M059J (cell line): ENCODE data around the gene CFAP298. TPM values are rescaled to one million over a fixed set of nuclear protein-coding genes. Genes with fewer than 3 reads are reported as not detected.
"Not testable (repeated sequence)": the region's sequence is repeated elsewhere in the genome, so short reads cannot be mapped to it uniquely, and the experiment has no call there.

ENCODE experiments used
- DNase-seq: peaks from one replicate; pipeline ENCODE4 v3.0.0-alpha.2; 2012; ENCODE audit warnings: low read depth
- total RNA-seq: library from RNA; depleted of rRNA; stranded (reverse); fragments of >200 nt; shearing (Covaris generic); gene quantifications from 2 replicates; pipeline ENCODE4 v1.2.3, GENCODE V29; 2014; rRNA removed

The CFAP298 gene
- total RNA-seq, 1 experiment from 2014 or later = 75.3 TPM

DNA sequence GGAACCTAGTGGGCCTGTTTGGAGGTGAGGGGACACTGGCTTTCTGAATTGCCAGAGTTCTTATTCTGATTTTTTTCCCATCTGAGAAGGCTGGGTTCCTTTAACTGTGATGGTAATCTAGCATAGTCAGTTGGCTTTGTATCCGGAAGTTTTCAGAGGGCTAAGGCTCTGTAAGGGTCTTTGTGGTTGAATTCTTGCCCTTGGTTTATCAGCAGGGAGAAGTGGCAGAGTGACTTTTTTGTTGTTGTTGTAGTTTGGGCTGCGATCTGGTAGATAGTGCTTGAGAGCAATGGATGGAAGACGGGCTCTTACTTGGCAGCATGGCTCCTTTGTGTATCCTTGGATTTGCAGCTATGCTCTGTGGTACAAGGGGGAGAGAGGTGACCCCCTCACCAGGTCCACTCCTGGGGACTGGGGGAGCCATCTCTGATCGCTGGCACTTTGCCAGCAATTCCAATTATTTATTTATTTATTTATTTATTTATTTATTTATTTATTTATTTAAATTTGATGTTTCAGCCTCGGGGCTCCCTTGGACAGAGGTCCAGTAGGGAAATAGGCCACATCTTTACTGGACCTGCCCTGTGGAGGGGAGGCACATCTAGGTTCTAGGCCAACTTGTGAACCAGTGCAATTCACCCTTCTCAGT lies 45.3 kb downstream of the CFAP298 start:
- DNase-seq = no peak

DNA sequence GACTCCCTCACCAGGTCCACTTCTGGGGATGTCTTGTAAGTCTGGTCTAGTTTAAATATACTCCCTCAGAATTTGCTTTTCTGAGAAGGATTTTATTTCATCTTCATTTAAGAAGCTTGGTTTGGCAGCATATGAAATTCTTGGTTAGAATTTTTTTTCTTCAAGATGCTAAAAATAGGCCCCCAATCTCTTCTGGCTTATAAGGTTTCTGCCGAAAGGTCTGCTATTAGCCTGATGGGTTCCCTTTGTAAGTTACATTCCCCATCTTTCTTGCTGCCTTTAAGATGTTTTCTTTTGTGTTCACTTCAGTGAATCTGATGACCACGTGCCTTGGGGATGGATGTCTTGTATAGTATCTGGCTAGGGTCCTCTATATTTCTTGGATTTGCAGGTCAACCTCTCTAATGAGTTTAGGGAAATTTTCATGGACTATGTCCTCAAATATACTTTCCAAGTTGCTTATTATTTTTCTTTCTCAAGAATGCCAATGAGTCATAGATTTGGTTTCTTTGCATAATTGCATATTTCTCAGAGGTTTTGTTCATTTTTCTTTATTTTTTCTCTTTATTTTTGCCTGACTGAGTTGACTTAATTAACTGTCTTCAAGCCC lies 46.2 kb downstream of the CFAP298 start:
- peak; percentile 49 for DNase-seq

DNA sequence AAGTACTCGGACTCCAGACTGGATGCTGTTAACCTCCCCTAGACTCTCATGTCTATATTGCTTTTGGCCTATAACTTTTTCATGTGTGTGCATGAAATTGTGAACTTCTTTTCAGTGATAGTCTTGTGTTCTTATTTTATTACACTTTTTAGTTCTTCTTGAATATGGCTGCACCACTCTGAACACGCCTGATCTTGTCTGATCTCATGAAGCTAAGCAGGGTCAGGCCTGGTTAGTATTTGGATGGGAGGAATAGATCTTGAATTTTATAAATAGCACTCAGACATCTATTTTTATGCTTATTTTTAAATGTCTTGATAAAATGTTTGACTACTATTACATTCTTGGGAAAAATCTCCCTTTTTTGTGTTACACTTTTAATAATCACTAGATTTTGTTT lies 49.3 kb downstream of the CFAP298 start:
- no peak for DNase-seq

DNA sequence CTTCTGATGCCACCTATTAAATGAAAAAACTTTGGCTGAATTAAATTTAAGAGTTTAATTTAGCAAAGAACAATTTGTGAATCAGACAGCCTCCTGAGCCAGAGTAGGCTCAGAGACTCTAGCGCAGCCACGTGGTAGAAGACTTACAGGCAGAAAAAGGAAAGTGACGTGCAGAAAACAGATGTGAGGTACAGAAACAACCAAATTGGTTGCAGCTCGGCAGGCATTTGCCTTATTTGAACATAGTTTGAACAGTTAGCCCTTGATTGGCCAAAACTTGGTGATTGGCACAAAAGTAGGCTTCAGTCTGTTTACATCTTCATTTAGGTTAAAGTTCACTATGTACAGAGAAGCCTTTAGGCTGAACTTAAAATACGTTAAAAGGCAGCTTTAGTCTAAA lies 49.8 kb downstream of the CFAP298 start:
- DNase-seq = peak; percentile 61

DNA sequence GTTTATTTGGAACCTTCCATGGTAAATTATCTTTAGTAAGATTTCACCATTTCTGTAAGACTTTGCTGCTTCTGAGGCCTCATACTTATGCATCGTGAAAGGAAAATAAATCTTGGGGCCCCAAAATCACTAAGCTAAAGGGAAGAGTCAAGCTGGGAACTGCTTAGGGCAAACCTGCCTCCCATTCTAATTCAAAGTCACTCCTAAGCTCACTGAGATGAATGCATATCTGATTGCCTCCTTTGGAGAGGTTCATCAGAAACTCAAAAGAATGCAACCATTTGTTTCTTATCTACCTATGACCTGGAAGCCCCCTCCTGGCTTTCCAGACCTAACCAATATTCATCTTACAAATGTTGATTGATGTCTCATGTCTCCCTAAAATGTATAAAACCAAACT lies 50.7 kb downstream of the CFAP298 start:
- DNase-seq = not testable (repeated sequence)

DNA sequence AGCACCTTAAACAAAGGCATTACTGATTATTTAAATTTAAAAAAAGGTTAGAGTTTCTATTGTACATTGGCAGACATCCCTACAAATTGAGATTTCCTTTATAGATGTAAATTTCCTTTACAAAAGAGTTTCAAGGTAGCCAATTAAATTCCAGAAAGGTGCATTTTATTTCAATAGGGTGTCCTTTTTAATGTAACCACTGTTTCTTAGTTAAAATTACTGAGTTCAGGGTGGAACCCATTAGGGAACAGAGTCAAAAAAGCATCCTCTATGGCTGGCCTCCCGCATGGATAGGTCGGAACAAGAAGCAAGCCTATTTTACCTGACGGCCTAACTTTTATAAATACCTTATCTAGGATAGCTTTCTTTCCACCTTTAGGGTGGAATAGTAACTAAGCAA lies 51.3 kb downstream of the CFAP298 start:
- DNase-seq = no peak

DNA sequence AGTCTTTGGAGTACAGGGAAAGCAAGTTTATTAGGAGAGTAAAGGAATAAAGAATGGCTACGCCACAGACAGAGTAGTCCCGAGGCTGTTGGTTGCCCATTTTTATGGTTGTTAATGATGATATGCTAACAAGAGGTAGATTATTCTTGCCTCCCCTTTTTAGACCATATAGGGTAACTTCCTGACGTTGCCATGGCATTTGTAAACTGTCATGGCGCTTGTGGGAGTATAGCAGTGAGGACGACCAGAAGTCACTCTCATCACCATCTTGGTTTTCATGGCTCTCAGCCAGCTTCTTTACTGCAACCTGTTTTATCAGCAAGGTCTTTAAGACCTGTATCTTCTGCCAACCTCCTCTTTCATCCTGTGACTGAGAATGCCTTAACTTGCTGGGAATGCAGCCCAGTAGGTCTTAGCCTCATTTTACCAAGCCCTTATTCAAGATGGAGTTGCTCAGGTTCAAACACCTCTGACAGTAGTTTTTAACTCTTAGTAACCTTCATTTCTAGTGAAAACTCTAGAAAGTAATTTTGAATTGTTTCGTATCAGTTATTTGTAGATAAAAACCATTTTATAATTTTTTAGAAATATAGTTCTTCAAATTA lies 53.1 kb downstream of the CFAP298 start:
- no peak for DNase-seq

DNA sequence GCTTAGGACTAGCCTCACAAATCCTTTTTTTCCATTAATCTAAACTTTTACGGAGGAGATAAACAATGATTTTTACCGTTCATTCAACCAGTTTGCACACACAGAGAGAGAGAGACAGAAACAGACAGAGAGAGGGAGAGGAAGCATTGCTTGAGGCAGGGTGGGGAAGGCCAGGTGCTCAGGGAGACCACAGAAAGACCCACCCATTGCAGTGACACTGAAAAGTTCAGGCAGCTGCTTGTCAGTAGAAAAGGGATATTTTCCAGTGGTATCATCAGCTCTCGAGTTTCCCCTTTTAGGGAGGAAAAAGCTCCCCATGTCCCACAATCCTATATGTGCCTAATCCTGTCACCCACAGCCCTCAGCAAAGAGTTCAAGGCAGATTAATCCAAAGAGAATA lies 54.1 kb downstream of the CFAP298 start:
- no peak for DNase-seq

DNA sequence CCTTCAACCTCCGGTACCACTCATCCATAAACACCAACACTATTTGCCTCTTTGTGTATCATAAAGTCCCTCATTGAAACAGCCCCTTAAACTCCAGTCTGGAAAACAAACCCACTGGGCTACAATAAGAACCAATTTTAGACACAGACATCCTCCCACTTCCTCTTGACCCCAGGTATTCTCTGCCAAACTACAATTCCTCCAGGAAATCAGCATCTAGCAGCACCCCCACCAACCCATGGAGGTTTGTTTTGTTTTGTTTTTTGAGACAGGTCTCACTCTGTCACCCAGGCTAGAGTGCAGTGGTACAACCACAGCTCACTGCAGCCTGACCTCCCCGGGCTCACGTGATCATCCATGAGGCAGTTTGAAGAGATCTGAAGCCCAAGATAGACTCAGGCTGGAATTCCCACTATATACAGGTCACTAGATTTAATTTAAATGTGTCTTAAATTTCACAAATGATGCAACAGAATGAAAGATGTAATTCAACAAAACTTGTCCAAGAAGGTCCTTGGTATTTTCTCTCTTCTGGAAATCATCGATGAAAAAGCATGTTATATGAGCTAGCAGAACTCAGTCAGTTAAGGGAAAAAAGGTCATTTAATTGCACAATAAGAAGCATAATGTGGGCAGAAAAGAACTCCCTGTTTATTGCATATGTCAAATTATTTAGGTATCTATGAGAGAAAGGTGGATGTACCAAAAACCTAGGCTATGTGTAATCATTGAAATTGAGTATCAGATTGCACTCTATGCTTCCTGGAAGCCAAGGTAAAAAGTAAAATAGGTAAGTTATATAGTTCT lies 57.1 kb downstream of the CFAP298 start:
- no peak for DNase-seq

DNA sequence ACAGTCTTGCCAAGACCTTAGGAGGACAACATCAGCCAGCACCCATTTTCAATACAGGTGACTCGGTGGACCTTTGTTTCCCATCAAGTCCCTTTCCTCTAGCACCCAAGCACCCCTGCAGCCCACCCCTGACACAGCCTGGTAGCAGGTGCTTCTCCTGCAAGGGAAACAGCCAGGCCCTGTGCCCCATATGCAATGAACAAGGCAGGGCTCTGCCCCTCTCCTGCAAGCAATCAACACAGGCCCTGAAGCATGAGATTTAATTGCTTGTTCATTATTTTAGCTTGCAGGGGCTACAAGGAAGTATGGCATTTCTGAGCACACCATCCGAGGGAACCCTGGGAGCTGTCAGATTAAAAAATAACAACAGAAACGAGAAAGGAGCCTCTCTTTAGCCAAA lies 62.3 kb downstream of the CFAP298 start:
- no peak for DNase-seq

DNA sequence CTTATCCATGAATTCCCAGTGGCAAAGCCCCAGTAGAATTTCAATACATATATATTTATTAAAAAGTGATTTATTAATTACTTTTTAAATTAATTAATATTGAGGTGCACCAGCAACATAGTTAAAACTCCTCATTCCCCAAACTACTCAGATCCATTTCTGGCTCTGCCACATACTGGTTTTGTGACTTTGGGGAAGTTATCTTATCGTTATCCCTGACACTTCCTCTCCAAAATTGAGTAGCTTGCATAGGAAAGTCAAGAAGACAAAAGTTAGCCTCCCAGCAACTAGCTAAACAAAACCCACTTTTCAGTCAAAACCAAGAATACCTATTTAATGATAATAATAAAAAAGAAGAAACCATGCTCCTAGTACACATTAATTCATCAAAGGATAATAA lies 62.7 kb downstream of the CFAP298 start:
- DNase-seq = no peak

Other genes starting within 250 kb of the CFAP298 start
- gene URB1, start 219.4 kb downstream of the CFAP298 start, total RNA-seq = 8.9 and 18.1 TPM in 2 replicates
- 8.1 and 10.4 TPM in 2 replicates for gene EVA1C, start 199.7 kb downstream of the CFAP298 start, total RNA-seq
- 0.30 TPM in 1 of 2 replicates, not detected in the other for gene TCP10L, start 26.9 kb downstream of the CFAP298 start, total RNA-seq
- gene SYNJ1, start 115.6 kb upstream of the CFAP298 start, total RNA-seq = 11.2 and 16.7 TPM in 2 replicates
- gene PAXBP1, start 159.4 kb upstream of the CFAP298 start, total RNA-seq = 10.6 and 13.3 TPM in 2 replicates